Loucy (cell line): ENCODE results near the gene ZBTB16.

Source experiments
- CTCF ChIP-seq: fragments of 200-600 bp; sonication (generic); conservative IDR thresholded peaks from 2 replicates; pipeline ENCODE4 v1.5.1; 2014; ENCODE audit warnings: mild to moderate bottlenecking, antibody characterized with exemption, low read length
- EZH2phosphoT487 ChIP-seq: fragments of 200-600 bp; IDR thresholded peaks from 2 replicates; pipeline ENCODE4 v1.6.1; 2018; ENCODE audit warnings: antibody characterized with exemption, mild to moderate bottlenecking, moderate library complexity, borderline replicate concordance

GRCh38 chr11:114160894-114161293 is 101.4 kb downstream of the ZBTB16 start:
- TF ChIP-seq CTCF: no peak
- no peak for TF ChIP-seq EZH2phosphoT487
